Stimulated activated CD4-positive, alpha-beta T cell treated with anti-CD3 and anti-CD28 coated beads, Interleukin-15, amount 100 ng/mL, for 1 hour (primary cell): Measurements from ENCODE around the gene VGLL3.
"Not testable (repeated sequence)": the region's sequence is repeated elsewhere in the genome, so short reads cannot be mapped to it uniquely, and the experiment has no call there.

Experiments
- DNase-seq, 2 donors: peaks; one replicate each; pipeline ENCODE4 v3.0.0-alpha.2; 2020; ENCODE audit warnings: low read depth in 1 of 2, low spot score in 1 of 2

VGLL3 gene, protein sequence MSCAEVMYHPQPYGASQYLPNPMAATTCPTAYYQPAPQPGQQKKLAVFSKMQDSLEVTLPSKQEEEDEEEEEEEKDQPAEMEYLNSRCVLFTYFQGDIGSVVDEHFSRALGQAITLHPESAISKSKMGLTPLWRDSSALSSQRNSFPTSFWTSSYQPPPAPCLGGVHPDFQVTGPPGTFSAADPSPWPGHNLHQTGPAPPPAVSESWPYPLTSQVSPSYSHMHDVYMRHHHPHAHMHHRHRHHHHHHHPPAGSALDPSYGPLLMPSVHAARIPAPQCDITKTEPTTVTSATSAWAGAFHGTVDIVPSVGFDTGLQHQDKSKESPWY

DNA sequence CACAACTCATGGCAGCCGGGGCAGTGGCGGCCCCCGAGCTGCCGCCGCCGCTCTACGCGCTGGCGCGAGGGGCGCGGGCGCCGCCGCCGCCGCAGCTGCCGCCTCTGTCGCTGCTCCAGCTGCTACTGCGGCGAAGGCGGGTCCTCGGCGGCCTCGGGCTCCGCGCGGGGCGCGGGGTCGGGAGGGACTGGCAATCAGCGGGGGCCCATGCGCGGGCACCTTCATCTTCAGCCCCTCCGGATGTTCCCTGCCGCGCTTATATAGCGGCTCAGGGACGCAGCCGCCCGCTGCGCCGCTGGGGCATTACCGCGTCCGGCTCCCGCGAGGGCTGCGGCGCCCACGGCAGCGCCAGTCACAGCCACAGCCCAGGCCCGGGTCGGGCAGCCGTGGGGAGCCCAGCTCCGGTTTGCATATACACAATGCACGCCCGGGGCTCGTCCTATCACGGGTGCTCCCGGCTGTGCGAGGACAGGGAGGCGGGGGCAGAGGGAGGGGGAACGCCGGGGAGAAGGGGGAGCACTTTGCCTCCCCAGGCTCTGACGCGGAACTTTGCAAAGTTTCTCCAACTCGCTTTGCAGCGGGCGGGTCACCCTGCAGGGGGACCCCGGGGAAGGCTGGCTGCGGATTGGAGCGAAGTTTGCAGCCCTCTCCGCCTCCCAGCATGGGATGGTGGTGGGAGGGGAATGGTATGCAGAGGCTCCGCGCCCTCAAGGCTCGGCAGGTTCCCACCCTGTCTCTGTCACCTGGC is at the start of gene VGLL3:
TSS of gene VGLL3 (minus strand) at position 416 of the 748 bp plus-strand sequence. CDS start at position 10, 406 bp downstream.
- DNase-seq, result no peak

GRCh38 chr3:87037652-87038051 is 46.7 kb upstream of the VGLL3 start:
- DNase-seq, result no peak

DNA sequence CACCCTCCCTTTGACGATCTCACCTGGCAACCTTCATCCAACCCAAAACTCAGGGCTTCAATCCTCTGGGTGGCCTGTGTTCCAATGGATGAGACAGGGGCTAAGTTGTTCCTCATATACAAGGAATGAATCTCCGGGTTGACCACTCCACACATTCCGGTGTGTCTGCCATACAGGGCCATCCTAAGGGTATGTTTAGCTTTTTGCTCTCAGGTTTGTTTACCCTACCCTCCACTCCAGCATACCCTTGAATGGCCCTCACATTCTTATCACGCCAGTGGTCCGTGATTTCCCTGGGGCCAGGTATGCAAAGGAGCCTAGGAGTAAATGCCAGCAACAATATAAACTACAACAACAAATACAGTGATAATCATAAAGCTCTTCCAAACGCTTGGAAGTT is 45.7 kb upstream of the VGLL3 start:
- no peak for DNase-seq

GRCh38 chr3:87035339-87035738 is 44.4 kb upstream of the VGLL3 start:
- DNase-seq, result no peak

GRCh38 chr3:87033205-87033604 is 42.3 kb upstream of the VGLL3 start:
- no peak for DNase-seq

DNA sequence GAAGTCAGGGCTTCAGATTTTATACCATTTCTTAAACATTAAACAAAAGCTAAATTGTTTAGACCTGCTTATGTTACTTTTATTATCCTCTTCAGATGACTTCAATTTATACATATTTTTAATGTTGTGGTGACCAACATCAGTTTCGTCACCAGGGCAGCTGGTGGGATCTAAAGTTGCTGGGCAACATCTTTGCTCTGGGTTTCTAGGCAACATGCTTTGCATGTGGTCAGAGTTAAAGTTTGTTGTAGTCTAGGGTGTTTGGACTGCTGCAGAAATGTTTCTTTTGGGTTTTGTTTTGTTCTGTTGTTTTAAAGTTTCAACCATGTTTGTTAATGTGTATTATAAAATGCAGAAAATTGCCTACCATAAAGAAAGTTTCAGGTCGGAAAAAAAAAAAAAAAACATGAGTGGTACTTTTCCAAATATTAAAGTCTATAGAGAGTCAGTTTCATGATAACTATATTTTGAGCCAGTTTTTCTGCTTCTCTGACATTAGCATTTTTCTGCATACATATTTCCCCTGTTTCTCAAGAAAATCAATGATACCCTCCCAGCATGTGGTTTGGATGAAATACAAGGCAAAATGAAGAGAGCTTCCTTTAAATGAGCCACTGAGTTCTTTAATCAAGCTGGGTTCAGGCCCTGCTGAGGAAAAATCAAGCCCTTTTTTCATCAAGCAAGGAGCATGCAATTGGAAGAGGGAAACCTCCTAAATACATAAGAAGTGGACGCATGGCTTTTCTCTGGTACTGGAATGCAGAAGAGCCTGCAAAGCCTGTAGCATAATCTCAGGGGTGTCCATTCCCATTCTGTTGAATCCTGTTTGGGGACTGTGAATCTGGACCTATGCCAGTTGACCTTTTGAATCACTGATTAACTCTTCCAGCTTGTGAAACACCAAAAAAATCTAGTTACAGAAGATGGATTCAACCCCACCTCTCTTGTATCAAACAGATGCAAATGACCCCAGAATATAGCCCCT is 35.0 kb upstream of the VGLL3 start:
- no peak for DNase-seq

- DNase-seq, result not testable (repeated sequence)
These were observed 26.4 kb upstream of the VGLL3 start for GRCh38 chr3:87017370-87017769.

DNA sequence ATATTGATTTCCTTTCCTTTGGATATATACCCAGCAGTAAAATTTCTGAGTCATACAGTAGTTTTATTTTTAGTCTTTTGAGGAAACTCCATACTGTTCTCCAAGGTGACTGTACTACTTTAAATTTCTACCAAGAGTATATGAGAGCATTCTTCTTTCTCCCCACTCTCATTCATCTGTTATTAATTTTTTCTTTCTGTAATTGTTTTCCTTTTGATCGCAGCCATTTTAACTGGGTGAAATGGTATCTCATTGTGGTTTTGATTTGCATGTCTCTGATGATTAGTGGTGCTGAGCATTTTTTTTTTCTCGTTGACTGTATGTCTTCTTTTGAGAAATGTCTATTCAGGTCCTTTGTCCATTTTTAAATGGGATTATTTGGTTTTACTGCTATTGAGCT is 18.3 kb upstream of the VGLL3 start:
- DNase-seq, result no peak

DNA sequence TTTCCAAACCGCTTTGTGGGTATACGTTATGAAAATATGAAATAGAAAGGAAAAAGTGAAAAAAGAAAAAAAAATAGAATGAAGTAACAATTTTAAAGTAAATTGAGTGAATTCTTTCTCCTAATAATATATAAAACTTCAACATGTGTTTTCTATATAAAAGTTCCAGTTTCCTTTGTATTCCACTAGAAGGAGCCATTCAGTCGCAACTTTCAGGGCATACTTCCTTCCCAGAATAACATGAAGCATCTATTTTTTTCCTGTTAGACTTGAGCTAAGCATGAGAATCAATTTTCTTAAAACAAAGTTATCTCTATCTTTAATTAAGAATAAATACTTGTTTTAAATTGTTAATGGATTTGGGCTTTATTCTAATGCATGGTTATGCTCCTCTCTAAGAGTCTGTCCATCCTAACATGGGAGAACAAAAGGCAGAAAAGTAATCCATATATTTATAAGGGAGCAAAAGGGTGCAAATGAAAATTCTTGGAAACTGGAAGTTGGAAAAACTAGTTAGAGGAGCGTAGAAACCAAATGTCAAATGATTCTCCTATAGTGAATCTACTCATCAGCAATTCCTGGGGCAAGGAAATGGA is 16.0 kb upstream of the VGLL3 start:
- no peak for DNase-seq

DNA sequence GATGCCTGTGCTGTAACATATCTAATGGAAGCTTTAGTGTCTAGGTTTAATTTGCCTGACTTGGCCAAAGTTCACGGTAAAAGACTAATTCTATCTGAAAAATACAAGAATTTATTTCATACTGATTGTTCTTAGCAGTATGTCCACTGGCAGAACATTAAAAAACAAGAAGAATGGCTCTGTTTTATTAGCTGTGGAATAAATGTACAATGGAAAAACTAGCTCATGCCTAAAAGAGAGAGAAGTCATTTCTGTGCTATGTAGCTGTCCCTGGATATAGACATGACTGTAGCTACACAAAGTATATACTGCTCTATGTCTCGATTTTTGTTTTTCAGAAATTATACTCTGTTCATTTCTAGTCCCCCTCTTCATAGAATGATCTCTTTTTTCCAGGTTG is 13.9 kb upstream of the VGLL3 start:
- DNase-seq, result no peak

DNA sequence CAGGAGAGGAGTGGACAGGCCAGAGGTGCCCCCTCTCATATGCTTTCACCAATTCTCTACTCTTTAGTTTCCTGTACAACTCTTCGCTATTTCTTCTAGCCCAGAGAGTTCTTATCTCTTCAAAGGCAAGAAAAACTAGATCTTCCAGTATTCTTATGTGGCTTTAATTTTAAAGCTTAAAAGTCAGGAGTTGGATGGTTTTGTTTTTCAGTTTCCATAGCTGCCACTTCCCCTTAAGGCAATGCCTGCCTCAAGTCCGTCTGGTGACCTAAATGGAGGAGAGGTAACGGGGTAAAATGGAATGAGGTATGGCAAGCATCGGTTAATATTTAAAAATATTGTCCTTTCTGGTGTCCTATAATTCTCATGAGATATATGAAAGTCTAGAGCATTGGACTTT is 11.4 kb upstream of the VGLL3 start:
- DNase-seq, result no peak

DNA sequence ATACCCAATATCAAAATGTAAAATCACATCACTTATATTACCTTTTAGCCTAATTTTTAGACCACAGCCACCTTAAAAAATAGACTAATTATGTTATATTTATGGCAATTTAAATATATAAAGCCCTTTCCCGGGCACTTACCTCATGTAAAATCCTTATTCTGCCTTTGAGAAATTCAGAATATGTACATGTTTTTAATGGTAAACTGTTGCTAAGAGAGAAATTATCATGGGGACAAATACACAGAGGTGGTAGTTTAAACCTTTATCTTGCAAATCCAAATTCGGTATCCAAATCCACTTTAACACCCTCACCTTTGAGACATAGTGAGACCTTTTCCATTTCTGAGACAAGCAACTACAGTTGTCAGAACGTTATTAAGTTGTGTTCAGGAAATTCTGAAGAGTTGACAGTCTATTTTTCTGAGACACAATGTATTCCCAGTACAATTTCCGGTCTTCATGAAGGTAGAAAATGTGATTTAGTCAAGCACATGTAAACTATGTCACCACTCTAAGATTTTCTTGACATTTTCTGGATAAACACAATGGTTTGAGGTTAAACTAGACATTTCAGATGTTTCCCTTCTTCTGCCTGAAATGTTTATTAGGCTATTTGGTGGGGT is 10.6 kb upstream of the VGLL3 start:
- no peak for DNase-seq

GRCh38 chr3:87000940-87001339 is 10.0 kb upstream of the VGLL3 start:
- no peak for DNase-seq

- DNase-seq, result no peak
These were observed 7.6 kb upstream of the VGLL3 start for GRCh38 chr3:86998569-86998968.

- no peak for DNase-seq
These were observed 5.5 kb upstream of the VGLL3 start for GRCh38 chr3:86996261-86996955.

- DNase-seq, result no peak
These were observed 4.6 kb upstream of the VGLL3 start for GRCh38 chr3:86995537-86995936.

- DNase-seq, result no peak
These were observed 2.8 kb upstream of the VGLL3 start for GRCh38 chr3:86993704-86994103.

GRCh38 chr3:86991840-86992435 is 989 bp upstream of the VGLL3 start:
- no peak for DNase-seq

GRCh38 chr3:86991482-86991815 is 500 bp upstream of the VGLL3 start:
- no peak for DNase-seq
